K562 (cell line): ENCODE results near the gene CPE. TPM values are rescaled to one million over a fixed set of nuclear protein-coding genes. Genes with fewer than 3 reads are reported as not detected.
A peak's percentile ranks its signal among the peaks of the same experiment; 100 is the strongest.

Experiments
- ATAC-seq: fragments of 200-7000 bp; cut with Tn5 transposase; 3 replicates; pipeline ENCODE4 v1.9.1; 2020; ENCODE audit warnings: moderate library complexity
- BruUV-seq: library from RNA; stranded (reverse); fragments of 400-500 nt; replicated peaks from 2 replicates; lab custom pipeline; 2021; lab: Mats Ljungman, UMichigan
- CTCF ChIA-PET: fragments of 300-600 bp; formaldehyde crosslinking; extraction: SDS; loops from one replicate; lab custom pipeline; 2021; ENCODE audit warnings: low intra/inter-chr PET ratio; lab: Yijun Ruan, JAX
- POLR2A ChIA-PET: fragments of 300-600, 350-650 bp; sonication (Branson Sonifier 250); formaldehyde crosslinking; extraction: SDS; loops from one replicate; lab custom pipeline; 2021; ENCODE audit warnings: antibody characterized with exemption, inconsistent platforms; lab: Yijun Ruan, JAX
- DNase-seq, 4 experiments: peaks; one replicate each; pipeline versions ENCODE4 v3.0.0 to v3.0.0-alpha.2; 2011 to 2018; ENCODE audit warnings: low spot score in 3 of 4, mixed read lengths in 3 of 4; ENCODE audit errors: extremely low read depth in 1 of 4
- FAIRE-seq: peaks from 2 replicates; lab custom pipeline; 2011; peaks lifted over from hg19 to GRCh38; lab: Jason Lieb, UNC
- H2AFZ ChIP-seq: 2 replicates; pipeline ENCODE4 v1.6.0; 2011; ENCODE audit warnings: low read depth, low read length, control low read depth, inconsistent platforms
- H3K27ac ChIP-seq: fragments of 200-600 bp; 3 replicates; pipeline ENCODE4 v1.8.0; 2011; ENCODE audit warnings: low read depth, mild to moderate bottlenecking, control low read depth, inconsistent platforms, low read length, moderate library complexity, mixed read lengths; ENCODE audit errors: extremely low read depth
- H3K27me3 ChIP-seq, 2 experiments: fragments of 300-600 bp in 1 of 2; 2 replicates in 1 of 2; 3 replicates in 1 of 2; pipeline versions ENCODE4 v1.6.0 to v1.8.0; 2011; ENCODE audit warnings: inconsistent platforms in 2 of 2, low read length in 2 of 2, mild to moderate bottlenecking in 1 of 2, mixed read lengths in 1 of 2, moderate library complexity in 1 of 2; ENCODE audit not compliant: control insufficient read depth in 2 of 2, insufficient read depth in 2 of 2
- H3K36me3 ChIP-seq: fragments of 300-600 bp; 3 replicates; pipeline ENCODE4 v1.8.0; 2011; ENCODE audit warnings: mild to moderate bottlenecking, low read length, inconsistent platforms; ENCODE audit not compliant: control insufficient read depth, insufficient read depth
- H3K4me1 ChIP-seq, 2 experiments: fragments of 200-600 bp in 1 of 2; replicated peaks in 1 of 2; 2 replicates in 1 of 2; 3 replicates in 1 of 2; pipeline versions ENCODE4 v1.5.1 to v1.8.0; 2011; ENCODE audit warnings: inconsistent platforms in 2 of 2, low read length in 2 of 2, mild to moderate bottlenecking in 1 of 2, mixed read lengths in 1 of 2, moderate library complexity in 1 of 2; ENCODE audit not compliant: control insufficient read depth in 2 of 2, insufficient read depth in 2 of 2
- H3K4me2 ChIP-seq: 2 replicates; pipeline ENCODE4 v1.6.1; 2011; ENCODE audit warnings: low read length, control low read depth, inconsistent platforms, mixed read lengths; ENCODE audit not compliant: insufficient read depth
- H3K4me3 ChIP-seq: fragments of 200-600 bp; sonication (generic), shearing (Covaris generic); 2 replicates; pipeline ENCODE4 v1.5.1; 2016; ENCODE audit warnings: control low read depth, inconsistent platforms
- H3K79me2 ChIP-seq: fragments of 200-600 bp; 3 replicates; pipeline ENCODE4 v1.8.0; 2011; ENCODE audit warnings: low read length, inconsistent platforms; ENCODE audit not compliant: control insufficient read depth, insufficient read depth
- H3K9ac ChIP-seq, 2 experiments: 2 replicates each; pipeline versions ENCODE4 v1.6.0 to v1.6.1; 2011; ENCODE audit warnings: low read depth in 2 of 2, low read length in 2 of 2, control low read depth in 1 of 2, inconsistent platforms in 1 of 2, mild to moderate bottlenecking in 1 of 2, mixed read lengths in 1 of 2; ENCODE audit not compliant: insufficient read depth in 1 of 2
- H3K9me1 ChIP-seq: one replicate; pipeline ENCODE4 v1.6.0; 2011; ENCODE audit warnings: inconsistent platforms, mild to moderate bottlenecking, low read length, moderate library complexity; ENCODE audit not compliant: control insufficient read depth, insufficient read depth
- H3K9me3 ChIP-seq: replicated peaks from 2 replicates; pipeline ENCODE4 v1.5.1; 2011; ENCODE audit warnings: low read depth, low read length, inconsistent platforms; ENCODE audit not compliant: control insufficient read depth, insufficient read depth
- H4K20me1 ChIP-seq: replicated peaks from 2 replicates; pipeline ENCODE4 v1.6.1; 2011; ENCODE audit warnings: low read length, inconsistent platforms, mixed read lengths; ENCODE audit not compliant: control insufficient read depth, insufficient read depth
- ARID2 ChIP-seq: fragments of 450-650 bp; IDR thresholded peaks from 2 replicates; pipeline ENCODE4 v1.6.1; 2017; ENCODE audit warnings: antibody characterized with exemption, mild to moderate bottlenecking
- BRD4 ChIP-seq: fragments of 200-600 bp; sonication (generic); IDR thresholded peaks from 2 replicates; pipeline ENCODE4 v1.6.1; 2017; ENCODE audit warnings: inconsistent platforms
- DACH1 ChIP-seq: fragments of 450-650 bp; IDR thresholded peaks from 2 replicates; pipeline ENCODE4 v1.6.1; 2018; ENCODE audit not compliant: partially characterized antibody
- DIDO1 ChIP-seq: fragments of 450-650 bp; IDR thresholded peaks from 2 replicates; pipeline ENCODE4 v1.6.1; 2016; ENCODE audit warnings: low read depth, missing biosample characterization, missing genetic modification characterization
- GATAD2B ChIP-seq: fragments of 450-650 bp; IDR thresholded peaks from 2 replicates; pipeline ENCODE4 v1.6.1; 2017; ENCODE audit warnings: mild to moderate bottlenecking, borderline replicate concordance
- MTA1 ChIP-seq: fragments of 450-650 bp; IDR thresholded peaks from 2 replicates; pipeline ENCODE4 v1.6.1; 2017; ENCODE audit warnings: borderline replicate concordance
- ZNF24 ChIP-seq: fragments of 450-650 bp; IDR thresholded peaks from 2 replicates; pipeline ENCODE4 v1.6.1; 2016
- WGBS: fragments of 100-300 bp; shearing (Covaris generic); methylation state at CpG from one replicate; pipeline ENCODE4 v1.1.6; 2016; ENCODE audit warnings: low coverage, mixed read lengths; ENCODE audit not compliant: insufficient coverage; ENCODE audit errors: missing lambda C conversion rate; 5-methylcytosine and 5-hydroxymethylcytosine counted together
- in situ Hi-C: fragments of 300-500 bp; cut with MboI; formaldehyde crosslinking; loops from 4 replicates; pipeline ENCODE4 v1.15.0; 2018; ENCODE audit warnings: inconsistent platforms, mixed read lengths
- intact Hi-C: fragments of 100-400 bp; cut with micrococcal nuclease; formaldehyde crosslinking; loops from 2 replicates; pipeline ENCODE4 v1.14.2; 2022
- polyA plus RNA-seq, 8 experiments: library from polyadenylated mRNA; depleted of rRNA in 4 of 8; stranded (reverse) in 5 of 8; unstranded in 3 of 8; fragments of >200 nt; fragmentation: Nextera tagmentation in 2 of 8; fragmentation: Illumina TruSeq in 1 of 8; extraction: Ambion mirVana in 2 of 8; extraction: Trizol in 1 of 8; gene quantifications; 2 replicates each; pipeline versions ENCODE4 v1.2.1 to v1.2.3, GENCODE V29; 2011 to 2014; ENCODE audit warnings: inconsistent platforms in 1 of 8, missing spikeins in 1 of 8
- total RNA-seq, 7 experiments: library from RNA; depleted of rRNA in 6 of 7; stranded (reverse); fragments of >200 nt in 6 of 7; fragmentation: Illumina TruSeq in 2 of 7; extraction: Trizol in 2 of 7; gene quantifications; 2 replicates each; pipeline versions ENCODE4 v1.2.1 to v1.2.3, GENCODE V29; 2011 to 2021; ENCODE audit warnings: low replicate concordance in 1 of 7
- TF ChIP-seq, protein P1 (sequence below): sonication (generic); IDR thresholded peaks from 2 replicates; pipeline ENCODE4 v1.6.1; 2016
- TF ChIP-seq, protein P2 (sequence below): fragments of 450-650 bp; IDR thresholded peaks from 2 replicates; pipeline ENCODE4 v1.6.1; 2016; ENCODE audit warnings: antibody characterized with exemption
- TF ChIP-seq, protein P3 (sequence below): IDR thresholded peaks from 2 replicates; pipeline ENCODE4 v1.6.1; 2014; ENCODE audit warnings: antibody characterized with exemption
- TF ChIP-seq, protein P4 (sequence below): fragments of 450-650 bp; IDR thresholded peaks from 2 replicates; pipeline ENCODE4 v1.6.1; 2016; ENCODE audit warnings: borderline replicate concordance

CPE gene
- total and polyA plus RNA-seq, 9 of the 15 experiments (the other 6 are each of a cell fraction or from before 2014, with no cell fraction given), result 0.04 to 0.16 (median 0.06) TPM; not detected in 4

DNA sequence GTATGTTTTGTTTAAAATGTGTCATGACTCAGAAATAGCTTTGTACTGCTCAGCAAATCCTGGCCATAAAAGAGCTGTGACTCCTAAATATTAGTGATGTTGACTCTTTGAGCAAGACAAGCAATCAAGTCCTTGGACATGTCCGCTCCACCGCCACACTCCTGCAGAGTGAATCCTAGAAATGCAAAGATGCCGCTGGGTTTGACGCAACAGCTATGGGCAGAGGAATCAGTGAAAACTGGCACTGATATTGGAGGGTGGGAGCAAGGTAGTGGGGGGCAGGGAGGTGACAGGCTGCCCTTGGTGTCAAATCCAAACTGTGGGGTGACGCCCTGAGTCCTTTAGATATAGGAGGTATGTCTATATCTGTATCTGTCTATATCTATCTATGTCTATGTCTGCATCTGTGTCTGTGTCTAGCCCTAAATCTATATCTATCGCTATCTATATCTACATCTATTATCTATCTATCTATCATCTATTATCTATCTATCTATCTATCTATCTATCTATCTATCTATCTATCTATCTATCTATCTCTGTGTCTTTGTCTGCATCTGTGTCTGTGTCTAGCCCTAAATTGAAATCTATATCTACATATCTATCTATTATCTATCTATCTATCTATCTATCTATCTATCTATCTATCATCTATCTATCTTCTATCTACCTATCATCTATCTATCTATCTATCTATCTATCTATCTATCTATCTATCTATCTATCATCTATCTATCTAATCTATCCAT, 129.7 kb downstream of the CPE start:
- no peak overlapping the region for H3K9ac ChIP-seq
- no peaks in the 10 kb centered on the region; a peak in 1 of 5 replicates for H3K27me3 ChIP-seq
- ChIA-PET POLR2A (no interaction called here), CTCF (no interaction called here)
- no peaks in the 10 kb centered on the region for H3K9me1 ChIP-seq
- DNase-seq, result no peak
- BruUV-seq, result no TSS peak
- H3K4me1 ChIP-seq, result no peaks in the 10 kb centered on the region
- intact Hi-C loops, result no loop called here
- H4K20me1 ChIP-seq, result no peaks in the 10 kb centered on the region
- no peak overlapping the region for H3K27ac ChIP-seq
- FAIRE-seq, result no peak
- ATAC-seq, result no peak
- H3K9me3 ChIP-seq, result no peaks in the 10 kb centered on the region
- H3K4me2 ChIP-seq, result no peak overlapping the region
- in situ Hi-C loops, result no loop called here
- no peak overlapping the region for H2AFZ ChIP-seq
- no peaks in the 10 kb centered on the region for H3K79me2 ChIP-seq
- H3K4me3 ChIP-seq, result no peak overlapping the region
- TF ChIP-seq ZNF24 (no peak), GATAD2B (peak; percentile 59; the same call in 1 of the 2 replicates), DIDO1 (tag) (no peak), MTA1 (peak; percentile 54; the same call in 1 of the 2 replicates), ARID2 (no peak), DACH1 (peak; percentile 97), BRD4 (no peak)
- TF ChIP-seq, protein P1, sequence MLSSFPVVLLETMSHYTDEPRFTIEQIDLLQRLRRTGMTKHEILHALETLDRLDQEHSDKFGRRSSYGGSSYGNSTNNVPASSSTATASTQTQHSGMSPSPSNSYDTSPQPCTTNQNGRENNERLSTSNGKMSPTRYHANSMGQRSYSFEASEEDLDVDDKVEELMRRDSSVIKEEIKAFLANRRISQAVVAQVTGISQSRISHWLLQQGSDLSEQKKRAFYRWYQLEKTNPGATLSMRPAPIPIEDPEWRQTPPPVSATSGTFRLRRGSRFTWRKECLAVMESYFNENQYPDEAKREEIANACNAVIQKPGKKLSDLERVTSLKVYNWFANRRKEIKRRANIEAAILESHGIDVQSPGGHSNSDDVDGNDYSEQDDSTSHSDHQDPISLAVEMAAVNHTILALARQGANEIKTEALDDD, result no peak
- TF ChIP-seq, protein P2, sequence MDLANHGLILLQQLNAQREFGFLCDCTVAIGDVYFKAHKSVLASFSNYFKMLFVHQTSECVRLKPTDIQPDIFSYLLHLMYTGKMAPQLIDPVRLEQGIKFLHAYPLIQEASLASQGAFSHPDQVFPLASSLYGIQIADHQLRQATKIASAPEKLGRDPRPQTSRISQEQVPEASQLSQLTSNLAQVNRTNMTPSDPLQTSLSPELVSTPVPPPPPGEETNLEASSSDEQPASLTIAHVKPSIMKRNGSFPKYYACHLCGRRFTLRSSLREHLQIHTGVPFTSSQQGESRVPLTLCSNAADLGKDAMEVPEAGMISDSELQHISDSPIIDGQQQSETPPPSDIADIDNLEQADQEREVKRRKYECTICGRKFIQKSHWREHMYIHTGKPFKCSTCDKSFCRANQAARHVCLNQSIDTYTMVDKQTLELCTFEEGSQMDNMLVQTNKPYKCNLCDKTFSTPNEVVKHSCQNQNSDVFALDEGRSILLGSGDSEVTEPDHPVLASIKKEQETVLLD, result peak; percentile 79; the same call in 1 of the 2 replicates
- TF ChIP-seq, protein P3, sequence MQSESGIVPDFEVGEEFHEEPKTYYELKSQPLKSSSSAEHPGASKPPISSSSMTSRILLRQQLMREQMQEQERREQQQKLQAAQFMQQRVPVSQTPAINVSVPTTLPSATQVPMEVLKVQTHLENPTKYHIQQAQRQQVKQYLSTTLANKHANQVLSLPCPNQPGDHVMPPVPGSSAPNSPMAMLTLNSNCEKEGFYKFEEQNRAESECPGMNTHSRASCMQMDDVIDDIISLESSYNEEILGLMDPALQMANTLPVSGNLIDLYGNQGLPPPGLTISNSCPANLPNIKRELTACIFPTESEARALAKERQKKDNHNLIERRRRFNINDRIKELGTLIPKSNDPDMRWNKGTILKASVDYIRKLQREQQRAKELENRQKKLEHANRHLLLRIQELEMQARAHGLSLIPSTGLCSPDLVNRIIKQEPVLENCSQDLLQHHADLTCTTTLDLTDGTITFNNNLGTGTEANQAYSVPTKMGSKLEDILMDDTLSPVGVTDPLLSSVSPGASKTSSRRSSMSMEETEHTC, result no peak
- TF ChIP-seq, protein P4, sequence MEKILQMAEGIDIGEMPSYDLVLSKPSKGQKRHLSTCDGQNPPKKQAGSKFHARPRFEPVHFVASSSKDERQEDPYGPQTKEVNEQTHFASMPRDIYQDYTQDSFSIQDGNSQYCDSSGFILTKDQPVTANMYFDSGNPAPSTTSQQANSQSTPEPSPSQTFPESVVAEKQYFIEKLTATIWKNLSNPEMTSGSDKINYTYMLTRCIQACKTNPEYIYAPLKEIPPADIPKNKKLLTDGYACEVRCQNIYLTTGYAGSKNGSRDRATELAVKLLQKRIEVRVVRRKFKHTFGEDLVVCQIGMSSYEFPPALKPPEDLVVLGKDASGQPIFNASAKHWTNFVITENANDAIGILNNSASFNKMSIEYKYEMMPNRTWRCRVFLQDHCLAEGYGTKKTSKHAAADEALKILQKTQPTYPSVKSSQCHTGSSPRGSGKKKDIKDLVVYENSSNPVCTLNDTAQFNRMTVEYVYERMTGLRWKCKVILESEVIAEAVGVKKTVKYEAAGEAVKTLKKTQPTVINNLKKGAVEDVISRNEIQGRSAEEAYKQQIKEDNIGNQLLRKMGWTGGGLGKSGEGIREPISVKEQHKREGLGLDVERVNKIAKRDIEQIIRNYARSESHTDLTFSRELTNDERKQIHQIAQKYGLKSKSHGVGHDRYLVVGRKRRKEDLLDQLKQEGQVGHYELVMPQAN, result no peak
- 68% methylated on average over 6 of the region's 6 CpGs for WGBS
- no peaks in the 10 kb centered on the region for H3K36me3 ChIP-seq
